ENCODE data around the gene ZFAND4. TPM values are rescaled to one million over a fixed set of nuclear protein-coding genes. Genes with fewer than 3 reads are reported as not detected.
"Not testable (repeated sequence)": the region's sequence is repeated elsewhere in the genome, so short reads cannot be mapped to it uniquely, and the experiment has no call there.

The ZFAND4 gene
- total RNA-seq, 2 experiments from 2014 or later = 30.4 to 34.5 TPM

GRCh38 chr10:45602836-45603235 lies 69.7 kb downstream of the ZFAND4 start:
- no peak overlapping the region for H3K27ac ChIP-seq (ENCODE audit: low read depth in 1 of 2, low read length in 2 of 2)
- H3K27me3 ChIP-seq (ENCODE audit: control insufficient read depth in 1 of 2, insufficient read depth in 2 of 2, low read length in 2 of 2) = peaks cover 5% of the 10 kb centered on the region in 2 experiments
- Mint-ChIP-seq H3K4me1 (ENCODE audit: low read depth) (no peaks in the 10 kb centered on the region), H3K27me3 (peaks cover 24% of the 10 kb centered on the region), H3K27ac (no peak overlapping the region), H3K9me3 (no peaks in the 10 kb centered on the region), H3K36me3 (ENCODE audit: low read depth) (no peaks in the 10 kb centered on the region), H3K4me3 (no peak overlapping the region)
- H3K4me1 ChIP-seq (ENCODE audit: insufficient read depth, low read length) = peaks cover 5% of the 10 kb centered on the region
- peaks cover 0 to 5% of the 10 kb centered on the region in 2 experiments for H3K9me3 ChIP-seq (ENCODE audit: control insufficient read depth in 1 of 2, insufficient read depth in 1 of 2, low read length in 2 of 2)
- no peak for ATAC-seq (ENCODE audit: poor library complexity)
- H3K4me3 ChIP-seq (ENCODE audit: low read length) = no peak overlapping the region
- intact Hi-C loops (cut with DNase I, micrococcal nuclease) = no loop called here
- TF ChIP-seq CTCF (IDR thresholded peaks at IDR 0.05) = no peak
- H3K36me3 ChIP-seq (ENCODE audit: insufficient read depth, low read length) = no peaks in the 10 kb centered on the region
- CTCF ChIA-PET = no interaction called here
- POLR2A ChIA-PET = no interaction called here
- DNase-seq = no peak

- ChIA-PET CTCF (no interaction called here), POLR2A (no interaction called here)
These were observed 70.4 kb downstream of the ZFAND4 start for GRCh38 chr10:45602082-45602730.

GRCh38 chr10:45601254-45601930 lies 71.2 kb downstream of the ZFAND4 start:
- H3K36me3 ChIP-seq (ENCODE audit: insufficient read depth, low read length); H3K4me3 Mint-ChIP-seq; H3K4me3 ChIP-seq (ENCODE audit: low read length); intact Hi-C loops (cut with DNase I, micrococcal nuclease); ATAC-seq (ENCODE audit: poor library complexity); POLR2A ChIA-PET; H3K9me3 Mint-ChIP-seq; H3K4me1 Mint-ChIP-seq (ENCODE audit: low read depth); H3K4me1 ChIP-seq (ENCODE audit: insufficient read depth, low read length); DNase-seq; H3K27ac Mint-ChIP-seq; H3K9me3 ChIP-seq (ENCODE audit: control insufficient read depth in 1 of 2, insufficient read depth in 1 of 2, low read length in 2 of 2); H3K27ac ChIP-seq (ENCODE audit: low read depth in 1 of 2, low read length in 2 of 2); H3K36me3 Mint-ChIP-seq (ENCODE audit: low read depth); H3K27me3 ChIP-seq (ENCODE audit: control insufficient read depth in 1 of 2, insufficient read depth in 2 of 2, low read length in 2 of 2); CTCF ChIA-PET: not testable (repeated sequence)
- H3K27me3 Mint-ChIP-seq = peaks cover 24% of the 10 kb centered on the region

More at GRCh38 chr10:45602082-45602730, 70.4 kb downstream of the ZFAND4 start:
- H3K4me1 Mint-ChIP-seq (ENCODE audit: low read depth) = no peaks in the 10 kb centered on the region
- DNase-seq = no peak
- Histone ChIP-seq H3K27me3 (ENCODE audit: control insufficient read depth in 1 of 2, insufficient read depth in 2 of 2, low read length in 2 of 2) (peaks cover 5% of the 10 kb centered on the region in 2 experiments), H3K27ac (ENCODE audit: low read depth in 1 of 2, low read length in 2 of 2) (no peak overlapping the region), H3K9me3 (ENCODE audit: control insufficient read depth in 1 of 2, insufficient read depth in 1 of 2, low read length in 2 of 2) (peaks cover 0 to 5% of the 10 kb centered on the region in 2 experiments), H3K4me1 (ENCODE audit: insufficient read depth, low read length) (peaks cover 5% of the 10 kb centered on the region), H3K4me3 (ENCODE audit: low read length) (no peak overlapping the region), H3K36me3 (ENCODE audit: insufficient read depth, low read length) (no peaks in the 10 kb centered on the region)
- no peak for ATAC-seq (ENCODE audit: poor library complexity)
- no peak overlapping the region for H3K27ac Mint-ChIP-seq
- intact Hi-C loops (cut with DNase I, micrococcal nuclease) = no loop called here
- H3K9me3 Mint-ChIP-seq = no peaks in the 10 kb centered on the region
- peaks cover 24% of the 10 kb centered on the region for H3K27me3 Mint-ChIP-seq
- H3K36me3 Mint-ChIP-seq (ENCODE audit: low read depth) = no peaks in the 10 kb centered on the region
- no peak for TF ChIP-seq CTCF (IDR thresholded peaks at IDR 0.05)
- H3K4me3 Mint-ChIP-seq = no peak overlapping the region

GRCh38 chr10:45600337-45601253 lies 72.0 kb downstream of the ZFAND4 start:
- H3K27ac Mint-ChIP-seq; H3K36me3 ChIP-seq (ENCODE audit: insufficient read depth, low read length); H3K4me1 ChIP-seq (ENCODE audit: insufficient read depth, low read length); H3K27me3 ChIP-seq (ENCODE audit: control insufficient read depth in 1 of 2, insufficient read depth in 2 of 2, low read length in 2 of 2); H3K4me1 Mint-ChIP-seq (ENCODE audit: low read depth); intact Hi-C loops (cut with DNase I, micrococcal nuclease); H3K4me3 ChIP-seq (ENCODE audit: low read length); H3K9me3 Mint-ChIP-seq; H3K9me3 ChIP-seq (ENCODE audit: control insufficient read depth in 1 of 2, insufficient read depth in 1 of 2, low read length in 2 of 2); POLR2A ChIA-PET; H3K36me3 Mint-ChIP-seq (ENCODE audit: low read depth); H3K4me3 Mint-ChIP-seq; ATAC-seq (ENCODE audit: poor library complexity); DNase-seq; H3K27ac ChIP-seq (ENCODE audit: low read depth in 1 of 2, low read length in 2 of 2): not testable (repeated sequence)
- CTCF ChIA-PET = interaction anchor here (0.9 kb wide), 1 partner anchor 350 kb away, joined by 3 read pairs; no protein-coding TSS in a partner anchor
- H3K27me3 Mint-ChIP-seq = peaks cover 24% of the 10 kb centered on the region

All from CD4-positive, alpha-beta T cell (primary cell).